ENCODE data around the gene LAMB1.
"Not testable (repeated sequence)": the region's sequence is repeated elsewhere in the genome, so short reads cannot be mapped to it uniquely, and the experiment has no call there.

DNA sequence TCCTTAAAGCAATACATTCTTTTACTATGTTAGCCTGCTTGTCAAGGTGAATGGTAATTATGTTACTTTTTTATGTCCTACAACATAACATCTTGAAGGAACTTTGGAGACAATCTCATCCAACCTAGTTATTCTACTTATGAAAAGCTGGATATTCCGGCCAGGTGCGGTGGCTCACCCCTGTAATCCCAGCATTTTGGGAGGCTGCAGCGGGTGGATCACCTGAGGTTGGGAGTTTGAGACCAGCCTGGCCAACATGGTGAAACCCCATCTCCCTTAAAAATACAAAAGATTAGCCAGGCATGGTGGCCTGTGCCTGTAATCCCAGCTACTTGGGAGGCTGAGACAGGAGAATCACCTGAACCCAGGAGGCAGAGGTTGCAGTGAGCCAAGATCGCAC is 46.0 kb downstream of the LAMB1 start:
- not testable (repeated sequence) for TF ChIP-seq POLR2A (IDR thresholded peaks at IDR 0.05; ENCODE audit: low read depth, low read length); POLR2AphosphoS5 (IDR thresholded peaks at IDR 0.05; ENCODE audit: low read depth, low read length); PAX5 (IDR thresholded peaks at IDR 0.05; ENCODE audit: insufficient read depth, low read length, severe bottlenecking); SPI1 (IDR thresholded peaks at IDR 0.05; ENCODE audit: low read depth, low read length); TAF1 (IDR thresholded peaks at IDR 0.05; ENCODE audit: low read depth, low read length); POU2F2 (IDR thresholded peaks at IDR 0.05; ENCODE audit: low read depth, low read length)
